ENCODE measurements around the gene IFT88. TPM values are rescaled to one million over a fixed set of nuclear protein-coding genes. Genes with fewer than 3 reads are reported as not detected.

Gene IFT88
- polyA plus RNA-seq, 3 donors: 2.9 to 4.5 (median 4.1) TPM

- peak overlapping the region; percentile 54 for H2AFZ ChIP-seq (ENCODE audit: insufficient read depth, low read depth, low read length, poor library complexity, severe bottlenecking)
- Mint-ChIP-seq H3K27ac (peak overlapping the region; percentile 0 to 92 (median 65)), H3K36me3 (no peaks in the 10 kb centered on the region), H3K27me3 (ENCODE audit: low read depth in 3 of 3) (peaks cover under 1 to 5% (median 2%) of the 10 kb centered on the region in 3 donors), H3K9me3 (no peaks in the 10 kb centered on the region), H3K4me1 (peaks cover 43% of the 10 kb centered on the region), H3K4me3 (peak overlapping the region in 1 of 2 donors; percentile 80)
- H3K9me3 ChIP-seq (replicated peaks in 1 of 2; ENCODE audit: control insufficient read depth in 1 of 2, insufficient read depth in 1 of 2, low read length in 2 of 2): no peaks in the 10 kb centered on the region
- no peaks in the 10 kb centered on the region for H3K79me2 ChIP-seq (ENCODE audit: insufficient read depth, low read length)
- peak overlapping the region in 1 of 2 donors; percentile 68 for H3K27ac ChIP-seq (ENCODE audit: low read depth in 1 of 2, low read length in 2 of 2)
- H4K20me1 ChIP-seq (ENCODE audit: insufficient read depth, low read length): no peaks in the 10 kb centered on the region
- DNase-seq: peak; percentile 39 to 68 (median 43)
- H3K4me2 ChIP-seq (replicated peaks; ENCODE audit: extremely low read depth, low read length, poor library complexity, severe bottlenecking): peak overlapping the region; percentile 61
- H3K4me1 ChIP-seq (ENCODE audit: control insufficient read depth in 1 of 2, insufficient read depth in 2 of 2, low read length in 2 of 2): peaks cover 32 to 35% of the 10 kb centered on the region in 2 donors
- TF ChIP-seq, protein P1, sequence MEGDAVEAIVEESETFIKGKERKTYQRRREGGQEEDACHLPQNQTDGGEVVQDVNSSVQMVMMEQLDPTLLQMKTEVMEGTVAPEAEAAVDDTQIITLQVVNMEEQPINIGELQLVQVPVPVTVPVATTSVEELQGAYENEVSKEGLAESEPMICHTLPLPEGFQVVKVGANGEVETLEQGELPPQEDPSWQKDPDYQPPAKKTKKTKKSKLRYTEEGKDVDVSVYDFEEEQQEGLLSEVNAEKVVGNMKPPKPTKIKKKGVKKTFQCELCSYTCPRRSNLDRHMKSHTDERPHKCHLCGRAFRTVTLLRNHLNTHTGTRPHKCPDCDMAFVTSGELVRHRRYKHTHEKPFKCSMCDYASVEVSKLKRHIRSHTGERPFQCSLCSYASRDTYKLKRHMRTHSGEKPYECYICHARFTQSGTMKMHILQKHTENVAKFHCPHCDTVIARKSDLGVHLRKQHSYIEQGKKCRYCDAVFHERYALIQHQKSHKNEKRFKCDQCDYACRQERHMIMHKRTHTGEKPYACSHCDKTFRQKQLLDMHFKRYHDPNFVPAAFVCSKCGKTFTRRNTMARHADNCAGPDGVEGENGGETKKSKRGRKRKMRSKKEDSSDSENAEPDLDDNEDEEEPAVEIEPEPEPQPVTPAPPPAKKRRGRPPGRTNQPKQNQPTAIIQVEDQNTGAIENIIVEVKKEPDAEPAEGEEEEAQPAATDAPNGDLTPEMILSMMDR (IDR thresholded peaks at IDR 0.05): no peak
- intact Hi-C loops (cut with micrococcal nuclease): no loop called here
- WGBS (ENCODE audit: insufficient coverage): 0% methylated on average over 1 of the region's 1 CpG
- no peaks in the 10 kb centered on the region for H3K27me3 ChIP-seq (ENCODE audit: control insufficient read depth in 2 of 2, insufficient read depth in 2 of 2, low read length in 2 of 2)
- H3K4me3 ChIP-seq (replicated peaks in 1 of 3; ENCODE audit: low read depth in 2 of 3, low read length in 3 of 3): peak overlapping the region in 1 of 3 experiments; percentile 36
- H3K36me3 ChIP-seq (replicated peaks in 1 of 2; ENCODE audit: control insufficient read depth in 1 of 2, insufficient read depth in 2 of 2, low read length in 2 of 2): no peaks in the 10 kb centered on the region
- H3K9ac ChIP-seq (ENCODE audit: insufficient read depth, low read length, poor library complexity, severe bottlenecking): no peak overlapping the region
Observed at GRCh38 chr13:20546556-20546955, 20.4 kb upstream of the IFT88 start.

- no peak overlapping the region for H3K27ac ChIP-seq (ENCODE audit: low read depth in 1 of 2, low read length in 2 of 2)
- DNase-seq: no peak
- no peak overlapping the region for H2AFZ ChIP-seq (ENCODE audit: insufficient read depth, low read depth, low read length, poor library complexity, severe bottlenecking)
- 83% methylated on average over 2 of the region's 4 CpGs for WGBS (ENCODE audit: insufficient coverage)
- Mint-ChIP-seq H3K4me1 (peaks cover 43% of the 10 kb centered on the region), H3K4me3 (no peak overlapping the region), H3K9me3 (no peaks in the 10 kb centered on the region), H3K27me3 (ENCODE audit: low read depth in 3 of 3) (peaks cover 2 to 5% (median 3%) of the 10 kb centered on the region in 3 donors), H3K36me3 (no peaks in the 10 kb centered on the region), H3K27ac (peak overlapping the region in 2 of 7 donors; percentile 31 to 57)
- H4K20me1 ChIP-seq (ENCODE audit: insufficient read depth, low read length): no peaks in the 10 kb centered on the region
- no peaks in the 10 kb centered on the region for H3K27me3 ChIP-seq (ENCODE audit: control insufficient read depth in 2 of 2, insufficient read depth in 2 of 2, low read length in 2 of 2)
- H3K36me3 ChIP-seq (replicated peaks in 1 of 2; ENCODE audit: control insufficient read depth in 1 of 2, insufficient read depth in 2 of 2, low read length in 2 of 2): no peaks in the 10 kb centered on the region
- H3K79me2 ChIP-seq (ENCODE audit: insufficient read depth, low read length): no peaks in the 10 kb centered on the region
- intact Hi-C loops (cut with micrococcal nuclease): no loop called here
- peaks cover 32 to 35% of the 10 kb centered on the region in 2 donors for H3K4me1 ChIP-seq (ENCODE audit: control insufficient read depth in 1 of 2, insufficient read depth in 2 of 2, low read length in 2 of 2)
- H3K4me2 ChIP-seq (replicated peaks; ENCODE audit: extremely low read depth, low read length, poor library complexity, severe bottlenecking): no peak overlapping the region
- no peak overlapping the region for H3K9ac ChIP-seq (ENCODE audit: insufficient read depth, low read length, poor library complexity, severe bottlenecking)
- H3K9me3 ChIP-seq (replicated peaks in 1 of 2; ENCODE audit: control insufficient read depth in 1 of 2, insufficient read depth in 1 of 2, low read length in 2 of 2): no peaks in the 10 kb centered on the region
- no peak overlapping the region for H3K4me3 ChIP-seq (replicated peaks in 1 of 3; ENCODE audit: low read depth in 2 of 3, low read length in 3 of 3)
- TF ChIP-seq, protein P1 (IDR thresholded peaks at IDR 0.05): no peak
Observed at GRCh38 chr13:20547479-20547908, 19.5 kb upstream of the IFT88 start.
